ENCODE data around the gene SLC24A4. TPM values are rescaled to one million over a fixed set of nuclear protein-coding genes. Genes with fewer than 3 reads are reported as not detected.

Gene SLC24A4
- total and polyA plus RNA-seq, 12 donors = 0.08 to 0.74 (median 0.24) TPM

DNA sequence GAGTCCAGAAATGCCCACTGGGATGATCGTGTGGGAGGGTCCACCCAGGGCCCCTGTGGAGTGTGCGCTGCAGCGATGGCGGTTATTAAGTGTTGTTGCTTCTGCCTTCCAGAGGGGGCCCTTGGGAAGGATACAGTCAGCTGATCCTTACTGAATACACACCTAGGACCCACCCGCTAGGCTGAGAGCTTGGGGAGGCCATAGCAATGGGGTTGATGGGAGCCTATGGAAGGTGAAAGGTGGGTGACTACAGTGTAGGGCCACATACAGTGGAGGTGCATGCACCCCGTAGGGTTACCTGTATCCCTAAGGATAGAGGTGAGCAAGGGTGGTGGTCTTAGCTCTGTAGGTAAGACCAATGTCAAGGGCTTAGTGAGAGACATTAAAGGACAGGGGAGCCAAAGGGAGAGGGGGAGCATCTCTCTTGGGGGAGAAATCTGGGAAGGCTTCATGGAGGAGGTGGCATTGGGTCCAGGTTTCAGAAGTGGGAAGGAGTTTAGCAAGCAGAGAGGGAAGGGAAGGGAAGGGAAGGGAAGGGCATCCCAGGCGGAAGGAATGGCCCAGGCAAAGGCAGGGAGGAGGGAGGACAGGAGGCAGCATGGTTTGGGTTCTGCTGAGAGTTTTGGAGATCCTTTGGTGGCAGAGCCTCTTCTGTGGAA is 117.5 kb downstream of the SLC24A4 start:
- ATAC-seq (no peak), DNase-seq (no peak)
- TF ChIP-seq, protein P1, sequence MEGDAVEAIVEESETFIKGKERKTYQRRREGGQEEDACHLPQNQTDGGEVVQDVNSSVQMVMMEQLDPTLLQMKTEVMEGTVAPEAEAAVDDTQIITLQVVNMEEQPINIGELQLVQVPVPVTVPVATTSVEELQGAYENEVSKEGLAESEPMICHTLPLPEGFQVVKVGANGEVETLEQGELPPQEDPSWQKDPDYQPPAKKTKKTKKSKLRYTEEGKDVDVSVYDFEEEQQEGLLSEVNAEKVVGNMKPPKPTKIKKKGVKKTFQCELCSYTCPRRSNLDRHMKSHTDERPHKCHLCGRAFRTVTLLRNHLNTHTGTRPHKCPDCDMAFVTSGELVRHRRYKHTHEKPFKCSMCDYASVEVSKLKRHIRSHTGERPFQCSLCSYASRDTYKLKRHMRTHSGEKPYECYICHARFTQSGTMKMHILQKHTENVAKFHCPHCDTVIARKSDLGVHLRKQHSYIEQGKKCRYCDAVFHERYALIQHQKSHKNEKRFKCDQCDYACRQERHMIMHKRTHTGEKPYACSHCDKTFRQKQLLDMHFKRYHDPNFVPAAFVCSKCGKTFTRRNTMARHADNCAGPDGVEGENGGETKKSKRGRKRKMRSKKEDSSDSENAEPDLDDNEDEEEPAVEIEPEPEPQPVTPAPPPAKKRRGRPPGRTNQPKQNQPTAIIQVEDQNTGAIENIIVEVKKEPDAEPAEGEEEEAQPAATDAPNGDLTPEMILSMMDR (IDR thresholded peaks at IDR 0.05) = no peak
- no peak overlapping the region for H3K27ac ChIP-seq
- no peaks in the 10 kb centered on the region for H3K36me3 ChIP-seq
- H3K4me3 ChIP-seq = no peak overlapping the region
- WGBS, 2 donors = 78 to 82% methylated on average over 7 of the region's 7 CpGs
- peaks cover 0 to 6% (median 0%) of the 10 kb centered on the region in 11 donors for H3K9me3 ChIP-seq
- peaks cover 0 to 12% (median 9%) of the 10 kb centered on the region in 9 donors for H3K4me1 ChIP-seq
- peaks cover 0 to 3% (median 0%) of the 10 kb centered on the region in 7 donors for H3K27me3 ChIP-seq
- intact Hi-C loops (cut with DNase I) = no loop called here

DNA sequence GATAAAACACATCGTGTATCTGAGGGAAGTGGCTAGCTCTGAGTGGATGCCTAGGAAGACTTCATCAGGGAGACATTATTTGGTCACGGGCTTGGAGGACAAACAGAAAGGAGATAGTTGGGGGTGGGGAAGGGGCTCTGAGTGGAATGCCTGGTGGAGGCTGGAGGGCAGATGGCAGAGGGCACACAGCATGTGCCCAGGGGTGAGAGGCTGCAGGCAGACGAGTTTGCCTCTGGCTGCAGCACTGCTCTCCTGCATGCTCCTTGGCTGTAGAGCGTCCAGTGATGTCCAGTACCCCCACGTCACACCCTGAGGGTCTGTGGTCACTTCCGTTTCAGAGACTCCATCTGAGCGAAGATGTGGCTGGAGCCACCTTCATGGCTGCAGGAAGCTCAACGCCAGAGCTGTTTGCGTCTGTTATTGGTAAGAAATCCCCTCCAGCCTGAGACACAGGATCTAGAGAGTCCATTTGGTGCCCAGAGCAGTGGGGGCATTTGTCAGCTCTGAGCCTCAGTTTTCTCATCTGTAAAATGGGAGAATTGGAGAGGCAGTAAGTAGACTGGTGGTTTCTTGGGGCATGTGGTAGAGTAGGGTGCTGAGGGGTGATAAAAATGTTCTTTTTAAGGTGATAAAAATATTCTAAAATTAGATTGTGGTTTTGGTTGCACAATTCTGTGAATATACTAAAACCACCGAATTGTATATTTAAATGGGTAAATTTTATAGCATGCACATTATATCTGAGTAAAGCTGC is 119.0 kb downstream of the SLC24A4 start:
- intact Hi-C loops (cut with DNase I) = no loop called here
- Histone ChIP-seq H3K27ac (no peak overlapping the region), H3K27me3 (peaks cover 0 to 3% (median 0%) of the 10 kb centered on the region in 7 donors), H3K4me1 (peaks cover 0 to 12% (median 9%) of the 10 kb centered on the region in 9 donors), H3K4me3 (no peak overlapping the region), H3K36me3 (no peaks in the 10 kb centered on the region), H3K9me3 (peaks cover 0 to 11% (median 2%) of the 10 kb centered on the region in 11 donors)
- ATAC-seq (no peak), DNase-seq (no peak)
- TF ChIP-seq, protein P1 (IDR thresholded peaks at IDR 0.05) = no peak
- 92% methylated on average over 10 of the region's 10 CpGs for WGBS, 2 donors

DNA sequence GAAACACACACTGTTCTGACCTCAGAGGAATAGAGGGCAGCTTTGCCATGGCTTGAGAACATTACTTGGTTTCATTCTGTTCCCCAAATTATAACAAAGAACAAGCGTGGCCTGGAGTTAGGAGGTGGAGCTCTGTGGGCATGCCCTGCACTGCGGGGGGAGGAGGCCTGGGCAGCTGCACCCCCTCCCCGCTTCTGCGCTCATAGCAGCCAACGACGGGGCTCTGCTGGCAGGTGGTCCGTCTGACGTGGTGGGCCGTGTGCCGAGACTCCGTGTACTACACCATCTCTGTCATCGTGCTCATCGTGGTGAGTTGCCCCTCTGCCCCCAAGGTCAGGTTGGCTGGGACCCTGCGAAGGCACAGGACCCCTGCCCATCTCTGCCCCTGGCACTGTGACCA is 120.2 kb downstream of the SLC24A4 start:
- TF ChIP-seq, protein P1 (IDR thresholded peaks at IDR 0.05) = no peak
- peaks cover 0 to 11% (median 2%) of the 10 kb centered on the region in 11 donors for H3K9me3 ChIP-seq
- no peak for DNase-seq
- peak in 1 of 8 donors; percentile 8 for ATAC-seq
- peaks cover 0 to 3% (median 0%) of the 10 kb centered on the region in 7 donors for H3K27me3 ChIP-seq
- no peak overlapping the region for H3K27ac ChIP-seq
- H3K4me1 ChIP-seq = peaks cover 0 to 12% (median 9%) of the 10 kb centered on the region in 9 donors
- no peak overlapping the region for H3K4me3 ChIP-seq
- intact Hi-C loops (cut with DNase I) = no loop called here
- no peaks in the 10 kb centered on the region for H3K36me3 ChIP-seq
- 88 to 91% methylated on average over 14 of the region's 14 CpGs for WGBS, 2 donors

DNA sequence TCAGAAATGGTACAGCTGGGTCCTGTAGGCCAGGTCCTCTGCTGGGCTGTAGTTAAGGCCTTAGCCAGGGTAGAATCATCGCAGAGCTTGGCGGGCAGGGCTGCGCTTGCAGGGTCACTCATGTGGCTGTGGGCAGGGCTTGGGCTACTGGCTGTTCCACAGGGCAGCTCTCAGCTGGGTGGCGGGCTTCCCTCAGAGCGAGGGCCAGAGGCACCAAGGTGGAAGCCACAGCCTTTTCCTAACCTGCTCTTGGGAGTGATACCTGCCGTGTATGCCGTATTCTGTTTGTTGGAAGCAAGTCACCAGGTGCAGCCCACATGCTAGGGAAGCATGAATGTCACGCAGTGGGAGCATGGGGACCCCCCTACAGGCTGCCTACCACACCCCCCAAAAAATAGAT is 120.8 kb downstream of the SLC24A4 start:
- intact Hi-C loops (cut with DNase I) = no loop called here
- Histone ChIP-seq H3K4me3 (no peak overlapping the region), H3K36me3 (no peaks in the 10 kb centered on the region), H3K27me3 (peaks cover 0 to 3% (median 0%) of the 10 kb centered on the region in 7 donors), H3K4me1 (peaks cover 0 to 12% (median 9%) of the 10 kb centered on the region in 9 donors), H3K27ac (no peak overlapping the region), H3K9me3 (peaks cover 0 to 11% (median 2%) of the 10 kb centered on the region in 11 donors)
- 92 to 95% methylated on average over 8 of the region's 8 CpGs for WGBS, 2 donors
- DNase-seq (no peak), ATAC-seq (no peak)
- TF ChIP-seq, protein P1 (IDR thresholded peaks at IDR 0.05) = no peak

Measured in heart right ventricle (tissue), 16 donors.